NCI-H2196 (cell line): ENCODE measurements around the gene EFNB2.

Source experiments
- DNase-seq: peaks from one replicate; lab custom pipeline; 2025; ENCODE audit not compliant: unreplicated experiment; lab: John Stamatoyannopoulos, UW

Gene EFNB2

DNA sequence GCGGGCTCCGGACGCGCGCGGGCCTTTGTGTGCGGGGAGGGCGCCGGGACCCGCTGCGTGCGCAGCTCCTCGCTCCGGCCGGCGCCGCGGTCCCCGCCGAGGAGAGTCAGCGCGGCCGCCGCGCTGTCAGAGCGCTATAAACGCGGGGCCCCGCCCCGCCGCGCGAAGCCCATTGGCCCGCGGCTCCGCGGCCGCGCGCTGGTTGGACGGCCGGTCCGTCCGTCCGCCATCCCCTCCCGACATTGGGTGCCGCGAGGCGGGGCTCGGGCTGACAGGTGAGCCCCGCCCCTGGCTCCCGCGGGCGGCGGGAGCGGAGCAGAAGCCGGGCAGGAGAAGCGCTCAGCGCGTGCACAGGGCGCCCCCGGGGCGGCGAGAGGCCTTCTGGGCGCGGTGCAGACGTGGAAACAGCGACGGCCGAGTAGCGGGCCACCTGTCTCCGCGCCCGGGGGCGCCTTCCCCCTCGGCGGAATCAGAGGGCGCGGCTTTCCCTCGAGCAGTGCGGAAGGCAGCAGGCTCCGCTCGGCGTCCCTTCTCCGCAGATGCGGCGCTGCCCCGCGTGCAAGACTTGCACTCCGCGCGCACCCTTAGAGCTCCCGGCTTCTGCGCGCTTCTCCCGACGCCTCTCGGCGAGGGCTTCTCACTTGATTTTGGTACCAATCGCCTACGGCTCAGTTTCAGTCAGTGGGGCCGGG lies at the start of gene EFNB2:
Gene EFNB2 (minus strand): TSS at position 111 of the 692 bp plus-strand sequence. CDS start 698 bp downstream, outside the sequence.
- DNase-seq = peak; percentile 85

DNA sequence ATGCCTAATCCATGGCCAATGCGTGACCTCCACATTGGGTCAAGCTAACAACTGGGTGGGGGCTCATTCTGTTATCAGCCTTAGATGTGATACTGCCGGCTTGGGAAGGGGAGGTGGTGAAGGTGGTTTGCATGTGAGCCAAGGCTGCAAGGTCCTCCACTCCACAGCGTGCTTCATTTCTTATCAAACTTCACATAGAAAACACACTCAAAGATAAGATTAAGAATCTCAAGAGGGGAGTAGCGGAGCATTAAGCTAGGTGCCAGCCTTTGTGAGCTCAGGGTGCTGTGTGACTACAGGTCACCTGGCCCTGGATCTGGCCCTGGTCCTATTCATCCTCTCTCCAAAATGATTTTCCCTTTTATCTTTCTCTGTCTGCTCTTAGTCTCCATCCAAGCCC lies 45.8 kb upstream of the EFNB2 start:
- DNase-seq = no peak

GRCh38 chr13:106575896-106576295 lies 40.4 kb upstream of the EFNB2 start:
- DNase-seq = no peak

- DNase-seq = no peak
Observed at GRCh38 chr13:106573868-106574267, 38.4 kb upstream of the EFNB2 start.

- DNase-seq = no peak
Observed at GRCh38 chr13:106573284-106573846, 37.9 kb upstream of the EFNB2 start.

DNA sequence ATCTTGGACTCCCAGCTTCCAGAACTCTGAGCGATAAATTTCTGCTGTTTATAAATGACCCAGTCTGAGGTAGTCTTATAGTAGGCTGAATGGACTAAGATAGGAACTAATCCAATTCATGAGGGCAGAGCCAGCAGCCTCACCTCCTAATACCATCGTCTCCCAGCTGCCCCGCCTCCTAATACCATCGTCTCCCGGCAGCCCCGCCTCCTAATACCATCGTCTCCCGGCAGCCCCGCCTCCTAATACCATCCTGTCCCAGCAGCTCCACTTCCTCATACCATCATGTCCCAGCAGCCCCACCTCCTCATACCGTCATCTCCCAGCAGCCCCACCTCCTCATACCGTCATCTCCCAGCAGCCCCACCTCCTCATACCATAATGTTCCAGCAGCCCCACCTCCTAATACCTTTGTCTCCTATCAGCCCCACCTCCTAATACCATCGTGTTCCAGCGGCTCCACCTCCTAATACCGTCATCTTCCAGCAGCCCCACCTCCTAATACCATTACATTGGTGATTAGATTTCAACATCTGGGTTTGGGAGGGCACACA lies 34.9 kb upstream of the EFNB2 start:
- no peak for DNase-seq

GRCh38 chr13:106569233-106570095 lies 34.0 kb upstream of the EFNB2 start:
- no peak for DNase-seq

DNA sequence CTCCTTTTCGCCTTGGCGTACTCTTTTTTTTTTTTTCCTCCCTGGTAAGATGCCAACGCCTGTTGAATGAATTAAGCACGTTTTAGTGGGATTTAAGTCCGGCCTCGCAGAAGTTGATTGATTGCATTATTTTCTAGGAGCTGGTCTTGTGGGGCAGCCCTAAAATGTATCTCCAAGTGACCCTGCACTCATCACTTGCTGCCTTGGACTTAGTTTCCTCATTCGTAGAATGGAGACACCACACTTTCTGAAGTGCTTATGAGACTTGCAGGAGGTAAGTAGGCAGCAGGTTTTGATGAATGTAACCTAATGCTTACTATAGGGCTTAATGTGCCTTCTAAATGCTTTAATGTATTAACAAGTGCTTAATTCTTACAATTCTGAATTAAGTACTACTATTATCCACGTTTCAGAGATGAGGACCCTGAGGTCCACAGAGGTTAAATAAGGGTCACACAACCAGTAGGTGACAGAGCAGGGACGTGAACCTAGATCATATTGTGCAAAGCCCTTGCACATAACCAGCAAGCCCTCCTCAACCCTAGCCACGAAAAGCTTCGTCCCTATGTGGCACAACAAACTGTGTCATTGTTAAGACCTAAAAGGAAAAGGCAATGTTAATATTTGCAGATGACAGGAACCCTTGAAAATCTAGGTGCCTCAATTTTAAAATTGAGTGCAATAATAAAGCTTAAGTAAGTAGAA lies 33.0 kb upstream of the EFNB2 start:
- DNase-seq = no peak

DNA sequence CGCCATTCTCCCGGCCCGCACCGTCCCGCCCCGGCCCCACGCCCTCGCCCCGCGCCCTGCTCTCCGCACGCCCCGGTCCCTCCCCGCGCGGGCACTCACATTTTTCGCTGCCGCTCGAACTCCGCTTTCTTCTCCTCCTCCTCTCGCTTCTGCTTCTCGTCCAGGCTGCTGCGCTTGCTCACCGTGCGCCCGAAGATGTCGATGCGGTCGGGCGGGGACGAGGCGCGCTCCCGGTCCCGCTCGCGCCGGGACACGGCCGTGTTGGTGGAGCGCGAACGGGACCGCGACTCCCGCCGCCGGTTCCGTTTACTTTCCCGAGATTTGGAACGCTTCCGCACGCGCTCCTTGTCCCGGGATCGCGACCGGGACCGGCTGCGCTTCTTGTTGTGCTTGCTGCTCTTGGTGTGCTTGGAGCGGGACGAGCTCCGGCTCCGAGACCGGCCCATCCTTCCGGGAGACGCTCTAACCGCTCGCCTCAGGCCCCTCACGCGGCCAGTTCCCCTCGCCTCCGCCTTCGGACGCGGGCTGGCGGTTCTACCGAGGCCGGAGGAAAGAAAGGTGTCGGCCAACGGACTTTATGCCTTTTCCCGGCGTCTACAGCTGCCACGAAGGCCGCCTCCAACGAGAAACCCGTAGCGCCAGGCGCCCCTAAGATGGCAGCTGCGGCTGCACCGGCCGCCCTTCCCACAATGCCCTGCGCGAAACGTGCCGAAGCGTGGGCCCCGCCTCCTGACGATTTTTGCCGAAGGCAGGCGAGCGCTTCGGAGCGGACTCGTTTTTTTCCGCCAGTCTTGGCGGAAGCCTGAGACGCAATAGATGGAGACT lies 32.2 kb upstream of the EFNB2 start, which contains the start of gene ARGLU1:
Gene ARGLU1 (minus strand): TSS at position 664 of the 825 bp plus-strand sequence. CDS start 218 bp downstream, at position 446.
- DNase-seq = peak; percentile 85

- DNase-seq = no peak
Observed at GRCh38 chr13:106566641-106567473, 31.4 kb upstream of the EFNB2 start.

- DNase-seq = no peak
Observed at GRCh38 chr13:106565127-106565775, 29.8 kb upstream of the EFNB2 start.

DNA sequence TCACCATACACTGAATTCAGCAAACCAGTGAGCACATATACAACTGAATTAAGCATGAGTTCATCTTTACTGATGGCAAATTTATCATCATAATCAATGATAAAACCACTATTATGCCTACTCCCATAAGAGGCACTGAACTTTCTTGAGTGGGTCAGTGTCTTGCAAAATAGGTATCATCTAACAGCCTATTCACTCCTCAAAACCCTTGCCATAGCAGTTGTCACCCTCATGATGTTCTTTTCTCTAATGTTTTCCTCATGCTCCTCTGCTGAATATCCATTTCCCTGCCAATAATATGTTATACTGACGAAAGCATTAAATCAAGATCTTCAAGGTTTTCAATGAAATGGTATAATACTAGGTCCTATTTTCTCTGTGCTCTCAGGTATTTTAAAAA lies 26.8 kb upstream of the EFNB2 start:
- DNase-seq = no peak

DNA sequence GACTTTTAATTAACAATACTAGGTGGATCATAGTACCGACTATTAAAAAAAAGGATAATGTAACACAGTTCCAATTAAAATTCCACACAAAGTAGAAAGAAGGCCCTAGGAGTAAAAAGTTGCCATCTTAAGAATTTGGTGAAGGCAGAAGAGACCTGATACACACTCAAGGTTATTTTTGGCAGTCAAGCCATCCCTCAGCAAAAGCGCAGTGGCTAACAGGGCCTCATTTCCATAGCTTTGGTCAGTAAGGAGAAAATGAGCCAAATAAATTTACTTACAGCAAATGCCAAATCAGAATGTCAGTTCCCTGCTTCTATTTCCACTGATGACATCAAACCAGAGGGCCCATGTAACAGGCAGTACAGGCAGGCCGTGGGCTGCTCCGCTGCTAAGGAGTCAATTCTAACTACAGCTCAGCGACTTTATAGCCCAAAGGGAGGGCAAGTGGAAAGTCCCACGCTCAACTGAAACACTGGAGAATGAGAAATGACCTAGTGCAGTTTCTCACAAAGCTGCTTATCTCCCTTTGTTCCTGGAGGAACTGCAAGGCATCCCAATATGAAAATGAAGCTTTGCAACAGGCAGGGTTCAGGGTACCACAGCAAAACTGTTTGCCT lies 26.2 kb upstream of the EFNB2 start:
- DNase-seq = no peak

DNA sequence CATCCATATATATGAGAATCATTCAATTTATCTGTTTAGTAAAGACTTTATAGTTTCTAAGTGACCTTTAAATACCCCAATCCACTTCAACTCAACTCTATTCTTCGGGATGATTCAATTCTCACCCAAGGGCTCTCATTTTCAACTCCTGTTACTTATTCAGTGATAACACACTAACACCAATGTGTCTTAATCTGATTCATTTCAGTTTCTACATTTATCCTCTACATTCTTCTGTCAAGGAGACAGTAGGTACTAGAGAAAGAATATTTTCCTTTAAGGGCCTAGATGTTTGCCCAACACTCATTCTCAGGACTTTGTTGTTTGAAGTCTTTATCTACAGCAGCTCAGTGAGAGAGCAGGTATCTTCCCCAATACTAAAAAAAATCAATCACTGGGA lies 25.4 kb upstream of the EFNB2 start:
- DNase-seq = no peak

GRCh38 chr13:106558527-106558926 lies 23.1 kb upstream of the EFNB2 start:
- DNase-seq = no peak

GRCh38 chr13:106555631-106556328 lies 20.3 kb upstream of the EFNB2 start:
- DNase-seq = no peak

GRCh38 chr13:106551751-106552150 lies 16.3 kb upstream of the EFNB2 start:
- no peak for DNase-seq

- DNase-seq = no peak
Observed at GRCh38 chr13:106551350-106551749, 15.9 kb upstream of the EFNB2 start.
